ENCODE results near the gene TBCD. TPM values are rescaled to one million over a fixed set of nuclear protein-coding genes. Genes with fewer than 3 reads are reported as not detected.

The TBCD gene
- total RNA-seq, 4 donors from 2014 or later = 49.7 to 119 (median 71.5) TPM

DNA sequence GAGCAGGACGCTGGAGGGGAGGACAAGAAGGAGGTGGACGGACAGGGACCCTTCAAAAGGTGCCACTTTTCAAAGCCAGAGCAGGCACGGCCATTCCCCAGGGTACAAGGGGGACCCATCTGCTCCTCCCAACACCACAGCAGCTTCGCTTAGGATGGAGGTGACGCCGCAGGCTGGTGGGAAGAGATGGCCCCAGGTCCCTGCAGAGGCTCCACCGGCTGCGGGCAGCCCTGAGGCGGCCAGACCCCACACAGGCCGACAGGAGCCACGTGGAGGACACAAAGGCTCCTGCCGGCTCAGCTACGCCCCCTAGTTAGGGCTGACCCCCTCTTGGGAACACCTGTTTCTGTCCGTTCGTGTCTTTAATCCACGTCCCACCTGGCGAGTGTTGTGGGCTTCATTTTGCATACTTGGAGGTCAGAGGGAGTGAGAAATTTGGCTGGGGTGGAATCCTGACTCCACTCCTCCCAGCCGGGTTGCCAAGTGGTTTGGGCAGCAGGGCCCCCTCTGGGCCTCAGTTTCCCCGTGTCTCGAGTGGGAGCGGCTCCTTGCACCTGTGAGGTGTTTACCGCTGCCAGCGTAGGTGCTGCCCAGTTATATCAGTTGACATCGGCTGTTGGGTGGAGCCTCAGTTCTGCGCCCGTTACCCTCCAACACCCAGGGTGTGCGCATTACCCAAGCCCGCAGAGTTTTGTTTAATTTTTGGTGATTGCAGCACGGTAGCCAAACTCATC, 41.2 kb upstream of the TBCD start:
- Histone ChIP-seq H3K4me3 (no peak overlapping the region), H3K4me1 (peaks cover under 1% of the 10 kb centered on the region), H3K36me3 (no peaks in the 10 kb centered on the region), H3K9me3 (no peaks in the 10 kb centered on the region), H3K27ac (no peak overlapping the region), H3K27me3 (no peaks in the 10 kb centered on the region)
- 77% methylated on average over 25 of the region's 29 CpGs for WGBS
- TF ChIP-seq POLR2A (IDR thresholded peaks at IDR 0.05) (no peak), POLR2AphosphoS5 (IDR thresholded peaks at IDR 0.05) (no peak), EP300 (IDR thresholded peaks at IDR 0.05) (no peak)
- TF ChIP-seq, protein P1, sequence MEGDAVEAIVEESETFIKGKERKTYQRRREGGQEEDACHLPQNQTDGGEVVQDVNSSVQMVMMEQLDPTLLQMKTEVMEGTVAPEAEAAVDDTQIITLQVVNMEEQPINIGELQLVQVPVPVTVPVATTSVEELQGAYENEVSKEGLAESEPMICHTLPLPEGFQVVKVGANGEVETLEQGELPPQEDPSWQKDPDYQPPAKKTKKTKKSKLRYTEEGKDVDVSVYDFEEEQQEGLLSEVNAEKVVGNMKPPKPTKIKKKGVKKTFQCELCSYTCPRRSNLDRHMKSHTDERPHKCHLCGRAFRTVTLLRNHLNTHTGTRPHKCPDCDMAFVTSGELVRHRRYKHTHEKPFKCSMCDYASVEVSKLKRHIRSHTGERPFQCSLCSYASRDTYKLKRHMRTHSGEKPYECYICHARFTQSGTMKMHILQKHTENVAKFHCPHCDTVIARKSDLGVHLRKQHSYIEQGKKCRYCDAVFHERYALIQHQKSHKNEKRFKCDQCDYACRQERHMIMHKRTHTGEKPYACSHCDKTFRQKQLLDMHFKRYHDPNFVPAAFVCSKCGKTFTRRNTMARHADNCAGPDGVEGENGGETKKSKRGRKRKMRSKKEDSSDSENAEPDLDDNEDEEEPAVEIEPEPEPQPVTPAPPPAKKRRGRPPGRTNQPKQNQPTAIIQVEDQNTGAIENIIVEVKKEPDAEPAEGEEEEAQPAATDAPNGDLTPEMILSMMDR (IDR thresholded peaks at IDR 0.05) = no peak
- DNase-seq (ENCODE audit: low spot score in 2 of 2) = peak in 1 of 2 donors; percentile 72

DNA sequence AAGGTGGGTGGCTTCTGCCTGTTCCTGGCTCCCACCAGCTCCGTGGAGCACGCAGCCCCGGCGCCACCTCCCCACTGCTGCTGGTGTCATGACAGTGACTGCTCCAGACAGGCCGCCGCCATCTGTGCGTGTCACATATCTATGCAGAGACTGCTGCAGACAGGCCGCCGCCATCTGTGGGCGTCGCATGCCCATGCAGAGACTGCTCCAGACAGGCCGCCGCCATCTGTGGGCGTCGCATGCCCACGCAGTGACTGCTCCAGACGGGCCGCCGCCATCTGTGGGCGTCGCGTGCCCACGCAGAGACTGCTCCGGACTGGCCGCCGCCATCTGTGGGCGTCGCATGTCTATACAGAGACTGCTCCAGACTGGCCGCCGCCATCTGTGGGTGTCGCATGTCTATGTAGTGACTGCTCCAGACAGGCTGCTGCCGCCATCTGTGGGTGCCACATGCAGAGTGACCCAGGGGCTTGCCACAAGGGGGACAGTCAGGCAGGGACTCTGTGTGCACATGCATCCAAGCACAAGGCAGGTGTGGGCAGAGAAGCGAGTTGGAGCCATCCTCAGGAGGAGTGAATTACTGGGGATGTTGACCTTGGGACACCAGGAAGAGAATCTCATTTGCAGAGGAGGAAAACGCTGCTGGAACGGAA, 38.7 kb upstream of the TBCD start:
- H3K27me3 ChIP-seq = no peaks in the 10 kb centered on the region
- no peak overlapping the region for H3K4me3 ChIP-seq
- no peaks in the 10 kb centered on the region for H3K9me3 ChIP-seq
- TF ChIP-seq, protein P1 (IDR thresholded peaks at IDR 0.05) = no peak
- TF ChIP-seq EP300 (IDR thresholded peaks at IDR 0.05) = no peak
- no peak for TF ChIP-seq POLR2A (IDR thresholded peaks at IDR 0.05)
- no peak for TF ChIP-seq POLR2AphosphoS5 (IDR thresholded peaks at IDR 0.05)
- H3K4me1 ChIP-seq = peaks cover 17% of the 10 kb centered on the region
- 86% methylated on average over 3 of the region's 35 CpGs for WGBS
- H3K36me3 ChIP-seq = no peaks in the 10 kb centered on the region
- DNase-seq (ENCODE audit: low spot score in 2 of 2) = peak in 1 of 2 donors; percentile 78
- H3K27ac ChIP-seq = no peak overlapping the region

DNA sequence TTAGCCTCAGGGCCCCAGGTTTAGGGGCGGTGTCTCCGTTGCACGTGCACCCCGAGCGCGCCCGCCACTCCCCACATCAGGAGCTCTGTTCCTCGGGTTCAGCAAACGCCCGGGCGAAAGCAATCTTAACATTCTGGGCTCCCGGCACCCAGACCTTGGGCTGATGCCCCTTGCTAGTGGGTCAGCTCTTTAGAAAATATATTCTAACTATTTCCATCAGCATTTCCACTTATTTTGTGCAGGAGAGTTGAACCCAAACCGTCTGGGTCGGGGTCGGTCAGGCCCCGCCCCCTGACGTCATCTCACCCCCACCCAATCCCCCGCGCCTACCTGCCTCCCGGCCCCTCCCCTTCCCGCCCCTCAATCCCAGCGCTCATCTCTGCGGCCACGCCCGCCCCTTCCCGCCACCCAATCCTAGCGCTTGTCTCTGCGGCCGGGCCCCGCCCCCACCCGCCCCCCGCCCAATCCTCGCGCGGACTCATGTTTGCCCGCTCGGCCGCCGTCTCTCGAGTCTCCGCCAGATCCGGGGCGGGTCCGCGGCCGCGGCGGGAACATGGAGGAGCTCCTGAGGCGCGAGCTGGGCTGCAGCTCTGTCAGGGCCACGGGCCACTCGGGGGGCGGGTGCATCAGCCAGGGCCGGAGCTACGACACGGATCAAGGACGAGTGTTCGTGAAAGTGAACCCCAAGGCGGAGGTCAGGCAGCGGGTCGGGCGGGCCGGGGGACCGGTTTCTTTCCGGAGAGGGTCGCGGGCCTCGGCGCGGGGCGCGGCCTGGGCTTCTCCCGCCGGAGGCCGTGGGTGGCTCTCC, 35.5 kb upstream of the TBCD start, which contains the start of gene FN3KRP:
Gene FN3KRP, plus strand, starts transcription at position 504 of the 808 bp plus-strand sequence. Its CDS starts 50 bp downstream, at position 554.
- H3K4me3 ChIP-seq = peak within 1 kb of the TSS; percentile 89
- WGBS = 0% methylated on average over 41 of the region's 75 CpGs
- H3K9me3 ChIP-seq = no peaks in the 10 kb centered on the region
- H3K27ac ChIP-seq = peak within 1 kb of the TSS; percentile 54
- peak; percentile 96 for DNase-seq (ENCODE audit: low spot score in 2 of 2)
- H3K36me3 ChIP-seq = peaks cover 25% of the 10 kb centered on the region
- H3K27me3 ChIP-seq = no peaks in the 10 kb centered on the region
- TF ChIP-seq POLR2A (IDR thresholded peaks at IDR 0.05) (no peak), POLR2AphosphoS5 (IDR thresholded peaks at IDR 0.05) (peak in 1 of 3 donors; percentile 28)
- peaks cover 20% of the 10 kb centered on the region for H3K4me1 ChIP-seq

DNA sequence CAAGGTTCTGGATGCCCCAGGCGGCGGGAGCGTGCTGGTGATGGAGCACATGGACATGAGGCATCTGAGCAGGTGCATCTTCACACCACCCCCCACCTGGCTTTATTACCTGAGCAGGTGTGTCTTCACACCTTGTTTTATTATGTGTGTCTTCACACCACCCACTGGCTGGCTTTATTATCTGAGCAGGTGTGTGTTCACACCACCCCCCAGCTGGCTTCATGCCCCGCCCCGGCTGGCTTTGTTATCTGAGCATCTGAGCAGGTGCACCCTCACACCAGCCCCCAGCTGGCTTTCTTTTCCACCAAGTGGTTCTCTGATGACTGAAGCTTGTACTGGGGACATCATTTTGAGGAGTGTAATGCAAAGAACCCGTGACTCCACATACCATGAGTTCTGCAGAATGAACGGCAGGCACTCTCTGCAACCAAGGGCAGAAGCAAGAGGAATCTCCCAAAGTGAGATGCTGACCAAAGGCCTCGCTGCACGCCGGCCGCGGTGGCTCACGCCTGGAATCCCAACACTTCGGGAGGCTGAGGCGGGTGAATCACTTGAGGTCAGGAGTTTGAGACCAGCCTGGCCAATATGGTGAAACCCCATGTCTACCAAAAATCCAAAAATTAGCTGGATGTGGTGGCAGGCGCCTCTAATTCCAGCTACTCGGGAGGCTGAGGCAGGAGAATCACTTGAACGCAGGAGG, 32.7 kb upstream of the TBCD start:
- Histone ChIP-seq H3K4me1 (peaks cover 20% of the 10 kb centered on the region), H3K4me3 (no peak overlapping the region), H3K27me3 (no peaks in the 10 kb centered on the region), H3K27ac (no peak overlapping the region), H3K36me3 (peaks cover 50% of the 10 kb centered on the region), H3K9me3 (no peaks in the 10 kb centered on the region)
- WGBS = 97% methylated on average over 13 of the region's 18 CpGs
- peak in 1 of 2 donors; percentile 60 for DNase-seq (ENCODE audit: low spot score in 2 of 2)
- TF ChIP-seq POLR2AphosphoS5 (IDR thresholded peaks at IDR 0.05) = no peak
- TF ChIP-seq EP300 (IDR thresholded peaks at IDR 0.05) = no peak
- no peak for TF ChIP-seq POLR2A (IDR thresholded peaks at IDR 0.05)
- TF ChIP-seq, protein P1 (IDR thresholded peaks at IDR 0.05) = no peak

DNA sequence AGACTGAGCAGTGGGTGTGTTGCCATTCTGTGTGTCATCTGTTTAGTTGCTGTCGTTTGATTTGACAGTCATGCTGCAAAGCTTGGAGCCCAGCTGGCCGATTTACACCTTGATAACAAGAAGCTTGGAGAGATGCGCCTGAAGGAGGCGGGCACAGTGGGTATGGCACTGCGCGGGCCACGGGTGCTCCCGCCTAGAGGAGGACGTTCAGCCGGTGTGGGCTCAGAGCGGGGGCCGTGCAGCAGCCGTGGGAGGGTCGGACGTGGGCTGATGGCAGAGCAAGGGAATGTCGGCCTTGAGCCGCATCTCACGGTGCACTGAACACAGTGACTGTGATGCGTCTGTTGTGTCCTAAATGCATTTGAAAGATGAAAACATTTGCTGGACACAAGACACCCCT, 31.7 kb upstream of the TBCD start:
- peak in 1 of 2 donors; percentile 78 for DNase-seq (ENCODE audit: low spot score in 2 of 2)
- 90% methylated on average over 19 of the region's 19 CpGs for WGBS
- Histone ChIP-seq H3K9me3 (no peaks in the 10 kb centered on the region), H3K4me3 (no peak overlapping the region), H3K36me3 (peaks cover 55% of the 10 kb centered on the region), H3K27me3 (no peaks in the 10 kb centered on the region), H3K27ac (no peak overlapping the region), H3K4me1 (peaks cover 20% of the 10 kb centered on the region)
- TF ChIP-seq EP300 (IDR thresholded peaks at IDR 0.05) (no peak), POLR2AphosphoS5 (IDR thresholded peaks at IDR 0.05) (no peak)
